Amygdala (tissue), 56 donors: ENCODE measurements around the gene AMELX.

ENCODE experiments used
- DNase-seq, 56 donors: peaks; one replicate each; lab custom pipeline; 2025; lab: John Stamatoyannopoulos, UW

The AMELX gene

GRCh38 chrX:11305641-11306040 is 12.4 kb downstream of the AMELX start:
- no peak for DNase-seq

GRCh38 chrX:11309220-11309619 is 16.0 kb downstream of the AMELX start:
- DNase-seq: no peak

- DNase-seq: no peak
Observed at GRCh38 chrX:11311706-11312105, 18.5 kb downstream of the AMELX start.

- DNase-seq: no peak
Observed at GRCh38 chrX:11319806-11320520, 26.8 kb downstream of the AMELX start.

- no peak for DNase-seq
Observed at GRCh38 chrX:11321986-11322385, 28.8 kb downstream of the AMELX start.

- no peak for DNase-seq
Observed at GRCh38 chrX:11328134-11328533, 34.9 kb downstream of the AMELX start.

- no peak for DNase-seq
Observed at GRCh38 chrX:11329021-11329420, 35.8 kb downstream of the AMELX start.

GRCh38 chrX:11331788-11332187 is 38.6 kb downstream of the AMELX start:
- no peak for DNase-seq

GRCh38 chrX:11334165-11334564 is 41.0 kb downstream of the AMELX start:
- DNase-seq: no peak

- no peak for DNase-seq
Observed at GRCh38 chrX:11336201-11336600, 43.0 kb downstream of the AMELX start.

- DNase-seq: no peak
Observed at GRCh38 chrX:11337292-11338009, 44.2 kb downstream of the AMELX start.

GRCh38 chrX:11341274-11342201 is 48.3 kb downstream of the AMELX start:
- peak in 2 of 56 donors; percentile 5 to 16 for DNase-seq

- no peak for DNase-seq
Observed at GRCh38 chrX:11342673-11343072, 49.5 kb downstream of the AMELX start.

GRCh38 chrX:11346121-11346682 is 53.0 kb downstream of the AMELX start:
- no peak for DNase-seq

GRCh38 chrX:11347300-11347699 is 54.1 kb downstream of the AMELX start:
- no peak for DNase-seq

- no peak for DNase-seq
Observed at GRCh38 chrX:11349020-11349419, 55.8 kb downstream of the AMELX start.

GRCh38 chrX:11349661-11350337 is 56.6 kb downstream of the AMELX start:
- no peak for DNase-seq
